IPS-18c (cell line): ENCODE measurements around the gene GALNT8.
"Not testable (repeated sequence)": the region's sequence is repeated elsewhere in the genome, so short reads cannot be mapped to it uniquely, and the experiment has no call there.

ENCODE experiments used
- H3K4me3 ChIP-seq: 2 replicates; pipeline ENCODE4 v1.7.0; 2013; ENCODE audit warnings: low read depth, mild to moderate bottlenecking, low read length, moderate library complexity; ENCODE audit not compliant: insufficient read depth
- H3K9me3 ChIP-seq: one replicate; pipeline ENCODE4 v1.6.1; 2013; ENCODE audit warnings: mild to moderate bottlenecking, low read length, moderate library complexity; ENCODE audit not compliant: control insufficient read depth, insufficient read depth

The GALNT8 gene

DNA sequence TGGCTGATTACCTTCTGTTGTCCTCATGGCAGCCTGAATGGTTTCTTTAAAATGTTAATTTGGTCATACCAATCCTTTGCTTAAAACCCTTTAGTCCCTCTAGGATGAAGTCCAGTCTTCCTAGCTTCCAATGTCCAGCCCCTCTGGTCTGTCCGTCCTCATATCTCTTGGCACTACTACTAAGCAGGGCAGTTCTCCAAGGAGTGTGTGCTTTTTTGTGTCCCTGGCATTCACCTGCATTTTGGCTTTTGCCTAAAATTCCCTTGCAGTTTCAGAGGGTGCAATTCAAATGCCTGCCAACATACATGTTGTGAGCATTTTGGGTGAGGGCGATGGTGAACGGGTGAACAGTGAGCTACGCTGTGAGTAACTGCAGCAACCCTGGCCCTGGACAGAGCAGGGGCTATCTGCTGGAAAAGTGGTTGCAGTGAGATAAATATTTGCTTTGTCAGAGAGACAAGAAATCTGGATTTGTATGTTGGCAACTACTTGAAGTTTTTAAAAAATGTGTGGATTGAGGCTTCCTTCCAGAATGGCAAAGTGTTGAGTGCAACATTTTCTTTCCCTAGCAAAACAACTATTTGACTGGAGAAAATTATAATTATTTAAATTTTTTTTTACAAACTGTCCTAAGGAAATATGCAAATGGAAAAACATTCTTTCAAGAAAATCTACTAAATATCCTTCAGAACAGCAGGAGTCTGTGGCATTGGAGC is 14.6 kb downstream of the GALNT8 start:
- Histone ChIP-seq H3K9me3 (no peaks in the 10 kb centered on the region), H3K4me3 (no peak overlapping the region)

DNA sequence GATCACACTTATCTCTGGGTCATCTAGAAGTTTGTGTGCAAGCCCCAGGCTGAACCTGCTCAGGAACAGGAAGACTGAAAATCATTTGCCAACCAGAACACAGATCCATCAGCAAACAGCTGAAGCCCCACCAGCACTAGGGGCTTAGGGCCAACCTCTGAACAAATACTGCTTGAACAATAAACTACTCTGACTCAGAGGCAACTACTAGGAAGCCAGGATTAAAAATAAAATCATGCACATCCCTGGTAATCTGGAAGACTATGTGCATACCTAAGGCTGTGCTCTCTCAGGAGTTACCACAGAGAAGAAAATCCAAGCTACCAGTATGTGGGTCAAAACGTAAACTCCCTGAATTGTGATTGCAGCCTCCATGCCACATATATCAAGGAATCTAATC is 15.9 kb downstream of the GALNT8 start:
- H3K4me3 ChIP-seq: no peak overlapping the region
- H3K9me3 ChIP-seq: no peaks in the 10 kb centered on the region

DNA sequence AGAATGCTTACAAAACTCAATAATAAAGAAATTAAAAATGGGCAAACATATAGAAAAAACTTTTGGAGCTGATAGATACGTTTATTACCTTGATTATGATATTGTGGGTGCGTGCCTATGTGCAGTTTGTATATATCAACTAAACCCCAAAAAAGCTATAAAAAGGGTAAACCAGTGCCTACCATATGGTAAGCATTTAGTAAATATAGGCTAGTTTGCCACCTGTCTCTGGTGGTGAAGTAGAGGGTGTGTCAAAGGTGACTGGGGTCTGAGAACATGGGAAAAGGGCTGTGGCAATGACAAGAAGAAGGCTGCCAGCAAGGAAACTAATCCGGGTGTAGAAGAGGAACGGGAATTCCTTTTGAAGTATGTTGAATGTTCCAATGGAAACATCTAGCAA is 18.3 kb downstream of the GALNT8 start:
- Histone ChIP-seq H3K9me3 (no peaks in the 10 kb centered on the region), H3K4me3 (no peak overlapping the region)

DNA sequence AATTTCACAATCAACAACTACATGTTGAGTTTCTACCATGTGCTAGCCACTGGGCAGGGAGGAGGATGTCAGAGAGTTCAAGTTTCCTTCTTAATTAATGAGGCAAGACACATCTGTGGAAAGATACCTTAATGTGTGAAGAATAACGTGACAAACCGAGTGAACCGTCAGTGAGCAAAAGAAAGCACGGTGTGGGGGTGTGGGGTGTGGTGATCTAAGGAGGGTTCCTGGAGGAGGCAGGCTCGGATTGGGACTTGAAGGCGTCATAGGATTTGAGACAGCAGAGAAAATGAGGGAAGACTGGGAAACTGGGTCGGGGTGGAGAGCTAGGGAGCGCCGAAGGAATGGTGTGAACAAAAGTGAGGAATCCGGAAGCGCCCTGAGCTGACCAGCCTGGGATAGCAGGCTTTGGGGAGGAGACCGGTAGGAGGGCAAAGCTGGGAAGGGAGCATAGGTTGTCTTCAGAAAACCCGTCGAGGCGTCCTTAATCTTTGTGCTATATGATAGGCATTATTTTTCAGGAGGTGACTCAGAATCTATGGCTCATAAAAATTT is 22.3 kb downstream of the GALNT8 start:
- Histone ChIP-seq H3K4me3 (no peak overlapping the region), H3K9me3 (no peaks in the 10 kb centered on the region)

DNA sequence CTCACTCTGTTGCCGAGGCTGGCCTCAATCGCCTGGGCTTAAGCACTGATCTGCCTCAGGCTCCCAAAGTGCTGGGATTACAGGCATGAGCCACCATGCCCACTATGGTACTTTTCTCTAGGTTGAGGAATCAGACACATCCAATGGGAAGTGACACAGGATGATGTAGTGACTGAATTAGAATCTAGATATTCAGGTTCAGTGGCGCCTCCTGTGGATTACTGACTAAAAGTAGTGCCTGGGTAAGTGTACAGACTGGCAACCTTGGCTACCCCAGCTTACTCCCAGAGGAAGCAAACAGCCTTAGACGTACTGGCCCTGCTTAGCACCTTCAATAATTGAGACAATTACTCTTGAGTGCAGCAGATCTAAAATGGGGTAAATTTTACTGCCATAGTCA is 22.8 kb downstream of the GALNT8 start:
- Histone ChIP-seq H3K4me3 (no peak overlapping the region), H3K9me3 (no peaks in the 10 kb centered on the region)

DNA sequence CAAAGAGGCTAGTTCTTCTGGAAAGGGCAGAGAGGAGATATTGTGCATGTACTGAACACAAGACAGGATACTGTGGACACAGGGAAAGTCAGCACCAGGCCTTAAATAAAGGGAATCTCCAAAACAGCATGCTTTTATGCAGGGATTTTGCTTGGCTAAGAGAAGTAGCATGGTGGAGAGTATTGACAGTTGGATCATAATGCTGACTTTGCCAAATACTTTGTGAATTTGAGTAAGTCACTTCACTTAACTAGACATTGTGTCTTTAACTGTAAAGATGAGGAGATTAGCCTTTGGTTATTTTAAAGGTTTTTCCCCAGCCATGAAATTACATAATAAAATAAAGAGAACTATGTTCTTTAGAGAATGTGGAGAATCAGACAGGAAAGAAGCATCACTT is 24.5 kb downstream of the GALNT8 start:
- H3K4me3 ChIP-seq: no peak overlapping the region
- no peaks in the 10 kb centered on the region for H3K9me3 ChIP-seq

DNA sequence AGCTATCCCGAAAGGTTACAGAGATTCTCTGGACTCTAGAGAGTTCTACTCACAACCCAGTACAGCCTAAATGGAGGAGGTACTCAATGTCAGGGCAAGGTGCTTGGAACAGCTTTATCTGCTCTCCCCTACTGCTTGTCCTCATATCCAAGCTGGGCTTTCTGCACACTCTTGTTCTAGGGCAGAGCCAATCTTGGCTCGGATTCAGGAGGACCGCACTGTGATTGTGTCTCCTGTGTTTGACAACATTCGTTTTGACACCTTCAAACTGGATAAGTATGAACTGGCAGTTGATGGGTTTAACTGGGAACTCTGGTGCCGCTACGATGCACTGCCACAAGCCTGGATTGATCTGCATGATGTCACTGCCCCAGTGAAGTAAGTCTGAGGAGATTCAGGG is 25.0 kb downstream of the GALNT8 start:
- H3K9me3 ChIP-seq: no peaks in the 10 kb centered on the region
- H3K4me3 ChIP-seq: no peak overlapping the region

DNA sequence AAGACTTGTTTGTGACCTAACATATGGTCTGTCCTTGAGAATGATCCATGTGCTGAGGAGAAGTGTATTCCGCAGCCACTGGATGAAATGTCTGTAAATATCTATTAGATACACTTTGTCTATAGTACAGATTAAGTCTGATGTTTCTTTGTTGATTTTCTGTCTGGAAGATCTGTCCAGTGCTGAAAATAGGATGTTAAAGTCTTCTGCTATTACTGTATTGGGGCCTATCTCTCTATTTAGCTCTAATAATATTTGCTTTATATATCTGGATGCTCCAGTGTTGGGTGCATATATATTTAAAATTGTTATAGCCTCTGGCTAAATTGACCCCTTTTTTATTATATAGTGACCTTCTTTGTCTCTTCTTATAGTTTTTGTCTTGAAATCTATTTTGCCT is 31.5 kb downstream of the GALNT8 start:
- H3K9me3 ChIP-seq, H3K4me3 ChIP-seq: not testable (repeated sequence)

DNA sequence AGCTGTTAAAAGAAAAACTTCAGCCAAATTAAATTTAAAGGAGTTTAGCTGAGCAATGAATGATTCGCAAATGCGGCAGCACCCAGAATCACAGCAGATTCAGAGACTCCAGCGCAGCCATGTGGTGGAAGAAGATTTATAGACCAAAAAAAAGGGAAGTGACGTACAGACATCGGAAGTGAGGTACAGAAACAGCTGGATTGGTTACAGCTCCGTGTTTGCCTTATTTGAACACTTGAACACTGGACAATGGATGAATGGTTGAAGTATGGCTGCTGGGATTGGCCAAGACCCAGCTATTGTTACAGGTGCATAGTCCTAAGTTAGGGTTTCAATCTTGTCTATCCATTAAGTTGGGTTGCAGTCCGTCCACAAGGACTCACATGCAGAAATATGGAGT is 42.6 kb downstream of the GALNT8 start:
- Histone ChIP-seq H3K9me3 (no peaks in the 10 kb centered on the region), H3K4me3 (no peak overlapping the region)

DNA sequence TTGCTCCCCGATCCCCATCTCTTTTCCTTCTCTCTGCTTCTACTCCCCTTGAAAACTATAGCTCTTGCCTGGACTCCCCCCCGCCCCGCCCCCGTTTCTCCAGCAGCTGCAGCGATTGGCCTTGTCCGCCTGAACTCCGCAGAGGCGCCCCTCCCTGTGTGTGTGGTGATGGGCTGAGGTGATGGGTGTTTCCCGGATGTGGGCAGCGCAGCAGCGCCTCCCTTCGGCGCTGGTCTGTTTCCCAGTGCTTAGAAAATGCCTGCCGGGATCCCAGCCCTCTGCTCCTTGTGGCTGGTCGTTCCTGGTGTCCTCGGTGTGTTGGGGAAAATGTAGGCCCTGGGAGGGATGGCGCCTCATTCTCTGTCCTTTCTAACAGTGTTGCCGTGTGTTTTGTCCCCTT is 43.3 kb downstream of the GALNT8 start:
- Histone ChIP-seq H3K9me3 (no peaks in the 10 kb centered on the region), H3K4me3 (no peak overlapping the region)

DNA sequence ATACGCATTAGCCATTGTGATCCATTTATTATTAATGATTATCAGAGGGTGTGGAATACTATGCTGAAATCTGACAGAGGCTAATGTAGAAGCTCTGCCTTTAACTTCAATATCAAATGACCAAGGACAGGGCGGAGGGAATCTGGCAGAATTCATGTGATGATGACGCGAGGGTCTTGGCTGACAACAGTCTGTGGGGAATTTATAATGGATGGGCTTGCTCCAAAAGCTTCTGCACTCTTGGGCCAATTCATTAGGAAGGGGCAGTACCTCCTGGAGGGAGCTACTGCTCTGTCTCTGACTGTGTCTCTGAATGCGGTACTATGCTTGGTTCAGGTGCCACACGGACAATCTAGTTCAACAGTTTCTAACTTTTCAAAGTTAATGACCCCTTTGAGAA is 46.2 kb downstream of the GALNT8 start:
- H3K4me3 ChIP-seq: no peak overlapping the region
- no peaks in the 10 kb centered on the region for H3K9me3 ChIP-seq

DNA sequence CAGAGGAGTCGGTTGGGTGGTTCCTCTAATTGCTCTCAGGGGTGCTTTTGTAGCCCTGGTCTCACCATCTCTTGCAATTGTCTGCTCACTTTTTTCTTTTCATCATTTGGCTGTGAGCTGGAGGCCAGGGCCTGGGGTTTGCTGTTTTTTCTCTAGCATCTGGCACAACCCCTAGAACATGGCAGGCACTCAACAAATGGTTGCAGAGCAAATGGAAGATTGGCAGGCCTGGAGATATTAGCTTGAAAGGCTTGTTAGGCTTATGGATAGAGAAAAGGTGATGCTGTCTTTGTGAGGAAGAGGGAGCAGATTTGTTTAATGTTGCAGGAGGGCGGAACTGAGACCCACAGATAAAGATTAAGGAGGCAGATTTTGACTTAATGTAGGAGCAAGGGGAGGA is 47.0 kb downstream of the GALNT8 start:
- H3K9me3 ChIP-seq: no peaks in the 10 kb centered on the region
- H3K4me3 ChIP-seq: no peak overlapping the region

DNA sequence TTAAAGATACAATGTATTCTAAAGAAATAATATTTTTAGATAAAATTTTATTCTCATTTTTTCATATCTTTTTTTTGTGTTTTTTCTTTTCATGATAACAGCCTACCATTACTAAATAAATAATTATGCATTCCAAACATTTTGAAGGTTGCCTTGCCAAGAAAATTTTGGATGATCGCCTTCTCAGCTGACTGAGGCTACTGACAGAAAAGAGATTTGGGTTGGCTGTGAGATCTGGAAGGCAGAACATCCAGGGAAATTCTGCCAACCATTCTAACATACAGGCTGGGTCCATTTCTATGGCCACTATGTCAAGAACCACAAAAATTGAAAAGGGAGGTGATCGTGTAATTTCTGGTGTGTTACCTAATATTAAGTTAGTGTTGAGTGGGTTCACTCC is 48.1 kb downstream of the GALNT8 start:
- Histone ChIP-seq H3K4me3 (no peak overlapping the region), H3K9me3 (peaks cover 2% of the 10 kb centered on the region)

DNA sequence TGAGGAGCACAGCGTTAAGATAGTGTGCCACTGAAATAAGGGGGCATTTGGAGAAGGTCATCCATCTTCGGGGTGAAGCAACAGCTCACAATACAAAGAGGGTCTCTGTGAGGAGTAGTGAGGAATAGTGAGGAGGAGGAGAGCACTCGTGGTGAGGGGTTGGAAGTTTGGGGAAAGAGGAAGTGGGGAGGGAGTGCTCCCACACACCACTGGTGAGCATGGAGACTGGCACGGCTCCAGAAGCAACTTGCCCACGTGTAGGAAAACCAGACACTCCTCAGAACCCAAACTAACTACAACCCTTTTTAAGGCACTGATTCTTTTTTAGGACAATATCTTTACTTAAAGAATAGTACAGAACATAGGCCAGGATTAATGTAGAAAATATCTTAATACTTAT is 48.9 kb downstream of the GALNT8 start:
- Histone ChIP-seq H3K9me3 (peaks cover 2% of the 10 kb centered on the region), H3K4me3 (no peak overlapping the region)

DNA sequence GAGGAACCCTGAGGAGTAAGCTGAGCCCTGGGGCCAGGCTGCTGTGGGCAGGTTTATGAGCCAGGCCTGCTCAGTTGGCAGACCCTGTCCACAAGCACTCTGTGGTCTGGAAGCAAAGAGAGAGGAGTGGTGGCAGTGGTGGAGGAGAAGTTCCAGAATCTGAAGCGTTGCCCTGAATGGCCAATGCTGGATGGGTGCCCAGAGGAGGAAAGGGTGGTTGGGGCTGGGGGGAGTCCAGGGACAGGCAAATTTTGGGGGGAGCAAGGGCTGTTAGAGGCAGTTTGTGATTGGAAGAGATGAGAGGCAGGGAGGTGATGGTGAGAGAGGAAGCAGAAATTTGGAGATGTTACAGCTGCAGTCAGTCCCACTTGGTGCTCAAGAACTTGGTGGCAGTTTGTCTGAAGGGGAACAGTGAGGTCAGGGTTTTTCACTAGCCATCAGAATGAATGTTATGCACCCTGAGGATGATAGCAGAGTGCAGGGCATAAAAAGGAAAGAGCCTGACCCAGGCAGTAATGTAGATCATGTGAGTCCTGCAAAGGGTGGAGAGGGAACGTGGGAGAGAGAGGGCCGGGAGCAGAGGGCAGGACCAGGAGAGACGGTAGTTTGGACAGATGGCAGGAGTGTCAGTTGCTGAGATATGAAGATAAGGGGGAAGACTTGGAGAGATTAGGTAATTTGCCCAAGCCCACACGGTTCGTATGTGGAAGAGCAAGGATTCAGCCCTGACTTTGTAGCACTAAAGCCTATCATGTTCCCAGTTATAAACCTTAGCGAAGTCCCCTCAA is 51.2 kb downstream of the GALNT8 start:
- H3K9me3 ChIP-seq: peaks cover 2% of the 10 kb centered on the region
- H3K4me3 ChIP-seq: no peak overlapping the region

DNA sequence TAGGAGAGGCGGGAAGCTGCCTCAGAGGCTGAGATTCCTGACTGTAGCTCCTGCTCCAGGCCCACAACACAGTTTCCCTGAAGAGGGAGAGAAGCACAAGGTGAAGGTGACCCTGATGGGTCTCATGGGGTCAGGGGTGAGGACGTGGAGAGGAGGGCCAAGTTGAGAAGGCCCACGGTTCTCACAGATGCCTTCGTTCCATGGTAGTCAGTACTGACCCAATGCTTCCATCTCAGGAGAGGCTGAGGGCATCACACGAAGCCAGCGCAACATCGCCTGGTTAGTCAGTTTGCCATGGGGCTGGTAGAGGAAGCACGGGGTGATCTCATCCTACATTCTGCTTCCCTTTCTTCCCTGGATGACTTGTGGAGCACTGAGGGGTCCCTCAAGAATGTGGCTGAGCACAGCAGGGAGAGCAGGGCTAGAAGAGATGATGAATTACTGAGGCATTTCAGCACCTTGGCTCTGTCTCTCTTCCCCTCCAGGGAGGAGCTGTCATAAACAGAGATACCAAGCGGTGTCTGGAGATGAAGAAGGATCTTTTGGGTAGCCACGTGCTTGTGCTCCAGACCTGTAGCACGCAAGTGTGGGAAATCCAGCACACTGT is 51.9 kb downstream of the GALNT8 start:
- H3K9me3 ChIP-seq: peaks cover 2% of the 10 kb centered on the region
- no peak overlapping the region for H3K4me3 ChIP-seq

DNA sequence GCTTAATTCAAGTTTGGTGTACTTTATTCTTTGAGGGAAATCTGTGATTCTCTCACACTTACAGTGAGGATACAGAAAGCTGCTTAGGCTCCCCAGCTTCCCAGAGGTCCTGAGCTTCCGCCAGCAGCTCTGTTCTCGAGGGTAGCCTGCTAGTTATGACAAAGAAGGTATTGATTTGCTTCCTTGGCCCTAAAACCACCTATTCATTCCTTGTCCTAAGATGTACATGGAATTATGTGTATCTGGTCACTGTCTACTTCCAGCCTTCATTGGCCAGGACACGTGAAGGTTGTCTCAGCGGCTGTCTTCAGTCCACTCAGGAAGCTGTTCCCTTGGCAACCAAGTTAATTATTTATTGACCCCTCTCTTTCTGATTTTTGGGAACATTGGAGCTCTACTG is 55.7 kb downstream of the GALNT8 start:
- peaks cover 2% of the 10 kb centered on the region for H3K9me3 ChIP-seq
- H3K4me3 ChIP-seq: no peak overlapping the region

DNA sequence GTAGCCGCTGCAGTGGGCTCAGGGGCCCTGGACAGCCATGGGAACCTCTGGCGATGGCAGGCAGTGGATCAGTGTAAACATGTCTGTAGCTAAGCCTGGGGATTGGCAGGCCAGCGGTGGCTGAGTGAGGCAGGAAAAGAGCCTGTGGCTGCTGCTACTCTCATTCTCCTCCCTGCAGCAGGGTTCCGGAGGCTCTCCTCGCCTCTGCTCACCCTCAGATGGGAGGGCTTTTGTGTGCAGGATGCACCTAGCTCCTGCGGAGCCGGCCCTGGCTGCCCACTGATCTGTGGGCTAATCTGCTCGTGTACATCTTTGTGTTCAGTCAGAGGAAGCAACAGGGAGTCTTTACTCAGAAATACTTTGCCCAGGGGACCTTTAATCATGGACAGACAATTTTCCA is 59.5 kb downstream of the GALNT8 start:
- Histone ChIP-seq H3K4me3 (no peak overlapping the region), H3K9me3 (no peaks in the 10 kb centered on the region)
